GM18951 (cell line): ENCODE measurements around the gene KYAT1.

ENCODE experiments used
- POLR2A ChIP-seq: IDR thresholded peaks from 4 replicates; pipeline ENCODE4 v1.6.1; 2011; ENCODE audit warnings: mild to moderate bottlenecking; ENCODE audit not compliant: insufficient read length, insufficient read depth; ENCODE audit errors: extremely low read depth
- in situ Hi-C: fragments of 300-500 bp; cut with MboI; formaldehyde crosslinking; loops from one replicate; pipeline ENCODE4 v1.12.0; 2022; ENCODE audit warnings: low sequenced_read_pairs, mixed read lengths, inconsistent platforms; ENCODE audit not compliant: unreplicated experiment

Gene KYAT1

GRCh38 chr9:128828719-128829452 is 52.9 kb downstream of the KYAT1 start:
- in situ Hi-C loops, result no loop called here
- TF ChIP-seq POLR2A, result no peak

- in situ Hi-C loops, result no loop called here
- no peak for TF ChIP-seq POLR2A
These were observed 53.5 kb downstream of the KYAT1 start for GRCh38 chr9:128828267-128828666.

DNA sequence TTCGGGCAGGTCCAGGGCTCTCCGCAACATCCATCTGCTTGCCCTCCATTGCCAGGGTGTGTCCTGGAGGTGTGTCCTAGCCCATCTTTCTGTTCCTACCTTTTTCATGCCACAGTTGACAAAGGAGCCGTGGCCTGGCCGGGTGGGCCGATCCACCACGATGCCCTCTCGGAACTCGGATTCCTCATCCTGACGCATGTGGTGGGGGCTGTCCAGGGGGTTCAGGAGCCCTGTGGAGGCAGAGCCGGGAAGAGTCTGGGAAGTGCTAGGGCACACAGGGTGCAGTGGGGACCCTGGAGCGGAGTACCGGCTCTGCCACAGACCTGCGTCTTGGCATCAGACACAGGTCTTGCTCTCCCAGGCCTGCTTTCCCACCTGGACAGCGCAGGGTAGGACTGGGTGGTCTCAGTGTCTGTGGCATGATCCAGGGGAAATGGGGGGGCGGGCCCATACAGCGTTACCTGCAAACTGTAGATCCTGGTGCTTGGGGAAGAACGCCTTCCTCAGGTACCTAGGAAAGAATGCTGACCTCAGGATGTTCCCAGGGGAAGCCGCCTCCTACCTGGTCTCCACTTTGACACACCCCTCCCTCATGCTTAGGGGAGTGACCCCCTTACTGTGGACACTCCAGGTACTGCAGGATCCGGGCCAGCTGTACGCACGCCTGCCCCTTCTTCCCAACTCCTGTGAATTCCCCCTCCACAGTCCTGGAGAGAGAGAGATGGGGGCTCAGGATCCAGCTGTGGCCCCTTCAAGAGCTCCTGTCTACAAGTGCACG is 55.6 kb downstream of the KYAT1 start:
- TF ChIP-seq POLR2A, result no peak
- in situ Hi-C loops, result no loop called here

DNA sequence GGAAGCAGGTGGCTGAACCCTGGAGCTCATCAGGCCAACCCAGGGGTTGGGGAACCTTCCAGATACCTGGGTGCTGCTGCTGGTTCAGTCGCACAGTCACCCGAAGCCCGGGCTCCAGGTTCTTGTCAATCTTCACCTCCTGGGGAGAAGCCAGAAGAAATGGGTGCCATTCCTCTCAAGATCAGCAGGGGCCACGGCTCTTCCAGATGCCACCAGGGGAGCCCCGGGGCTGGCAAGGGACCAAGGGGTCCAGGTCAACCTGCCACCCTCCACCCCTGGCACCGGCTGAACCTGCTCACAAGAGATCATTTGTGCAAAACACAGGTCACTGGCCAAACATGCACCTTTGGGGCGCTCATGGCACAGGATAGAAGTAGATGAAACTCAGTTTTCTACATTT is 56.8 kb downstream of the KYAT1 start:
- in situ Hi-C loops, result no loop called here
- TF ChIP-seq POLR2A, result no peak

GRCh38 chr9:128823903-128824406 is 57.8 kb downstream of the KYAT1 start:
- in situ Hi-C loops, result no loop called here
- no peak for TF ChIP-seq POLR2A

GRCh38 chr9:128823362-128823902 is 58.3 kb downstream of the KYAT1 start:
- in situ Hi-C loops, result no loop called here
- TF ChIP-seq POLR2A, result no peak

- no peak for TF ChIP-seq POLR2A
- in situ Hi-C loops, result no loop called here
These were observed 59.2 kb downstream of the KYAT1 start for GRCh38 chr9:128822407-128823042.

DNA sequence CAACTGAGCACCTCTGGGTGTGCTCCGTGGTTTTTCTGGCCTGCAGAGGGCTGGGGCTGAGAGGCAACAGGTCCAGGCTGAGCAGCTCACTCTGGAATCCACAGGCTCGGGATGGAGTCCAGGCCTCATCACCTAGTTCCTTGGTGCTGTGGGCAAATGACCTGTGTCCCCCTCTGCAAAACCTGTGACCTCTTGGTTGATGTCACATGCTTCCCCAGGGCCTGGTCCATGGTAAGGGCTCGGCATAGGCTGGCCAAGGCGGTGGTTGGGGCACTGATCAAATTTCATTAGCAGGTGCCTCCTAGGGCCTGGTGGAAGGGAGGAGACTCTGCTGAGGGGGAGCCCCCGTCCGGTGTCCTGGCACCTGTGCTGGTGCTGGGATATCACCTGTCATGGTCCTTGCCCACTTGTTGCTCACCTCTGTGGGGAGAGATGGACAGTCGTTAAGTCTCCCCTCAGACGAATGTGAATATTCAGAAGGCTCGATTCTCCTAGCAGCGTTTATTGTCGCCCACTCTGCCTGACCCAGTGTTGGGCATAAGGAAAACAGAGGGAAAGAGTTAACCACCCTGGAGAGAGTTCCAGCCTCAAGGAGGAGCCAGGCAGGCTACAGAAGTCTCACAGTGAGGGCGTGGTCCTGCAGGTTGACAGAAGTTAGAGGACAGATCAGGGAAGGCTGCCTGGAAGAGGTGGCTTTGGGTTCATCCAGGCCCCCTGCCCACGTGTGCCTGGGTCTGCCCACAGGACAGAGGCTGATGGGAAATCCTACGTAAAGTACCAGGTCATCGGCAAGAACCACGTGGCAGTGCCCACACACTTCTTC is 60.0 kb downstream of the KYAT1 start:
- no peak for TF ChIP-seq POLR2A
- in situ Hi-C loops, result no loop called here

GRCh38 chr9:128820665-128821583 is 60.8 kb downstream of the KYAT1 start:
- no peak for TF ChIP-seq POLR2A
- in situ Hi-C loops, result no loop called here

GRCh38 chr9:128819716-128820664 is 61.8 kb downstream of the KYAT1 start:
- no peak for TF ChIP-seq POLR2A
- in situ Hi-C loops, result no loop called here
